ENCODE measurements around the gene IMMP2L.

Gene IMMP2L

GRCh38 chr7:111521660-111522059 lies 40.6 kb downstream of the IMMP2L start:
- Histone ChIP-seq H3K36me3 (ENCODE audit: control insufficient read depth, insufficient read depth, low read length) (no peaks in the 10 kb centered on the region), H3K4me3 (replicated peaks; ENCODE audit: low read depth, low read length) (no peak overlapping the region), H3K27me3 (replicated peaks; ENCODE audit: control insufficient read depth, insufficient read depth, low read length) (no peaks in the 10 kb centered on the region)
- no peak for TF ChIP-seq CTCF (IDR thresholded peaks at IDR 0.05; ENCODE audit: insufficient read depth, low read length, poor library complexity, severe bottlenecking)
- no peak for DNase-seq (ENCODE audit: extremely low read depth, insufficient read length)

- H3K27me3 ChIP-seq (replicated peaks; ENCODE audit: control insufficient read depth, insufficient read depth, low read length) = no peaks in the 10 kb centered on the region
- no peak for DNase-seq (ENCODE audit: extremely low read depth, insufficient read length)
- TF ChIP-seq CTCF (IDR thresholded peaks at IDR 0.05; ENCODE audit: insufficient read depth, low read length, poor library complexity, severe bottlenecking) = no peak
- no peak overlapping the region for H3K4me3 ChIP-seq (replicated peaks; ENCODE audit: low read depth, low read length)
- no peaks in the 10 kb centered on the region for H3K36me3 ChIP-seq (ENCODE audit: control insufficient read depth, insufficient read depth, low read length)
Observed at GRCh38 chr7:111518264-111518663, 44.0 kb downstream of the IMMP2L start.

- no peaks in the 10 kb centered on the region for H3K27me3 ChIP-seq (replicated peaks; ENCODE audit: control insufficient read depth, insufficient read depth, low read length)
- DNase-seq (ENCODE audit: extremely low read depth, insufficient read length) = no peak
- H3K36me3 ChIP-seq (ENCODE audit: control insufficient read depth, insufficient read depth, low read length) = no peaks in the 10 kb centered on the region
- TF ChIP-seq CTCF (IDR thresholded peaks at IDR 0.05; ENCODE audit: insufficient read depth, low read length, poor library complexity, severe bottlenecking) = no peak
- H3K4me3 ChIP-seq (replicated peaks; ENCODE audit: low read depth, low read length) = no peak overlapping the region
Observed at GRCh38 chr7:111517549-111517951, 44.7 kb downstream of the IMMP2L start.

- H3K27me3 ChIP-seq (replicated peaks; ENCODE audit: control insufficient read depth, insufficient read depth, low read length) = no peaks in the 10 kb centered on the region
- DNase-seq (ENCODE audit: extremely low read depth, insufficient read length) = no peak
- H3K36me3 ChIP-seq (ENCODE audit: control insufficient read depth, insufficient read depth, low read length) = no peaks in the 10 kb centered on the region
- H3K4me3 ChIP-seq (replicated peaks; ENCODE audit: low read depth, low read length) = no peak overlapping the region
- TF ChIP-seq CTCF (IDR thresholded peaks at IDR 0.05; ENCODE audit: insufficient read depth, low read length, poor library complexity, severe bottlenecking) = no peak
Observed at GRCh38 chr7:111516612-111517011, 45.7 kb downstream of the IMMP2L start.

GRCh38 chr7:111513566-111513965 lies 48.7 kb downstream of the IMMP2L start:
- no peak for DNase-seq (ENCODE audit: extremely low read depth, insufficient read length)
- TF ChIP-seq CTCF (IDR thresholded peaks at IDR 0.05; ENCODE audit: insufficient read depth, low read length, poor library complexity, severe bottlenecking) = no peak
- Histone ChIP-seq H3K4me3 (replicated peaks; ENCODE audit: low read depth, low read length) (no peak overlapping the region), H3K27me3 (replicated peaks; ENCODE audit: control insufficient read depth, insufficient read depth, low read length) (no peaks in the 10 kb centered on the region), H3K36me3 (ENCODE audit: control insufficient read depth, insufficient read depth, low read length) (no peaks in the 10 kb centered on the region)

GRCh38 chr7:111511845-111512244 lies 50.4 kb downstream of the IMMP2L start:
- H3K4me3 ChIP-seq (replicated peaks; ENCODE audit: low read depth, low read length) = no peak overlapping the region
- DNase-seq (ENCODE audit: extremely low read depth, insufficient read length) = no peak
- H3K36me3 ChIP-seq (ENCODE audit: control insufficient read depth, insufficient read depth, low read length) = no peaks in the 10 kb centered on the region
- no peak for TF ChIP-seq CTCF (IDR thresholded peaks at IDR 0.05; ENCODE audit: insufficient read depth, low read length, poor library complexity, severe bottlenecking)
- no peaks in the 10 kb centered on the region for H3K27me3 ChIP-seq (replicated peaks; ENCODE audit: control insufficient read depth, insufficient read depth, low read length)

Data from GM06990 (cell line).